HUDEP-2 (cell line): Measurements from ENCODE around the gene ZNF17.
"Not testable (repeated sequence)": the region's sequence is repeated elsewhere in the genome, so short reads cannot be mapped to it uniquely, and the experiment has no call there.

Experiments
- DNase-seq, 76 experiments: peaks; one replicate each; lab custom pipeline; 2025; ENCODE audit not compliant: unreplicated experiment in 76 of 76; lab: John Stamatoyannopoulos, UW

Gene ZNF17

DNA sequence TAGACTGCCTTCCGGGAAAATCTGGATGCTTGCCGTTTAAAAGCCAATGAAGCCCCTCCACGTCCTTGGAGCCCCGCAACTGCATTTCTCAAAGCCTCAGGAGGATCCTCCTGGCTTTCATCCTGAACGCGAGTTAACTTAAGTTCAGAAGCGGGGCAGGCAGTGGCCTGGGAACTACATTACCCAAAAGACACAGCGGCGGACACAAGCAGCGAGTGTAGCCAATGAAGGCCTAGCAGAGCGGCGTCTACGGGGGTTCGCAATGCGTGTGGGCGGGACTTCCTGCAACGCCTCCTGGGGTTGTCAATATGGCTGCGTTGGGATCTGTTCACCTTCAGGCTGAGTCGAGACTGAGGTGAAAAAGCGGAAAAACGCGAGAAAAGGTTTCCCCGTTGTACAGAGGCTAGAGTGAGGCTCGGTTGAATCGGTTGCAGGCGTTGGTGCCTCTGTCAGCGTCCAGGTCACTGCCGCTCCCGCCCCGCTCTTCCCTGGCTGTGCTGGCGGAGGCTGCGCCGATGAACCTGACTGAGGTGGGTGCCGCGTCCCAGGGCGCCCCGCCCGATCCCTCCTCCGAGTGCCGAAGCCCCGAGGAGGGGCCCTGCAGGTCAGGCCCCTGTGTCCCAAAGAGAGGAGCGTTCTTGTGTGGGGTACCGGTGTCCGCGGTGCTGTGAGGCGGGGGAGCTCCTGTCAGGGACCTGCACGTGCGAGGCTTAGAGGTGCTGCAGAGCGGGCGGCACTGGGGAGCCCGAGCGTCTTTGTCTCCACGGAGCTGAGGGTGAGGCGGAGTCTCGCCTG lies at the start of gene ZNF17:
TSS of gene ZNF17 (plus strand) at position 285 of the 795 bp plus-strand sequence. CDS start 2,455 bp downstream, outside the sequence.
- DNase-seq, result peak in 75 of 76 experiments; percentile 44 to 96 (median 90)

GRCh38 chr19:57362419-57362818 lies 48.5 kb upstream of the ZNF17 start:
- no peak for DNase-seq

DNA sequence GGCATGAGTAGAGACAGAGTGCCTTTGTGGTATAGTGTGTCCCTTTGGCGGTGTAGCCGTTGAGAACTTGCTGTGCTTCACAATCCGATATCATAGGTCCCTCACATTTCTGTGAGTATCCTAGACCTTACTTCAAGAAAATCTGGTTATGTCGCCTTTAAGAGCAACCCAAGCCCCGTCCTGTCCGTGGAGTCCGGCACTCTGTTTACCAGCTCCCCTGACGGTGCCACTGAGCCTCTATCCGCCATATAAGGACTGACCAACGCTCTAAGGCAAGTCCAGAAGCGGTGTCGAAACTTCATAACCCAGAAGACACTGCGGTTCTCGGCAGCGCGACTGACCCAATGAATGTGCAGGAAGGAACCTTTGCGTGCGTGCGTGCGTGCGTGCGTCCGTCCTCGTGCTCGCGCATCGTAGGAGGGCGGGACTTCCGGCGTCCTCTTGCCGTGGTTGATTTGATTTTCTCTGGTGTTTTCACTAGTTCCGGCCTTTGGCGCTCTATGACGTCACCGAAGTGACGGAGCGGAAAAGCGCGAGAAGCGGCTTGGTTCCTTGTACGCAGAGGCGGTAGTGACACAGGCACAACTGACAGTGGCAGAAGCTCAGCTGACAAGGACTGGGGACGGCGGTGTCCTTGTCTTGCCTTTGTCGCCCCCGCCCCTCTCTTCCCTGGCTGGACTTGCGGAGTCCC lies 47.8 kb upstream of the ZNF17 start, which contains the start of the genes TRAPPC2B and ZNF547:
TSS of gene TRAPPC2B (plus strand) at position 555 of the 691 bp plus-strand sequence. CDS start 1,283 bp downstream, outside the sequence.
TSS of gene ZNF547 (plus strand) at position 555 of the 691 bp plus-strand sequence. CDS start 5,005 bp downstream, outside the sequence.
- peak; percentile 81 to 100 (median 98) for DNase-seq

DNA sequence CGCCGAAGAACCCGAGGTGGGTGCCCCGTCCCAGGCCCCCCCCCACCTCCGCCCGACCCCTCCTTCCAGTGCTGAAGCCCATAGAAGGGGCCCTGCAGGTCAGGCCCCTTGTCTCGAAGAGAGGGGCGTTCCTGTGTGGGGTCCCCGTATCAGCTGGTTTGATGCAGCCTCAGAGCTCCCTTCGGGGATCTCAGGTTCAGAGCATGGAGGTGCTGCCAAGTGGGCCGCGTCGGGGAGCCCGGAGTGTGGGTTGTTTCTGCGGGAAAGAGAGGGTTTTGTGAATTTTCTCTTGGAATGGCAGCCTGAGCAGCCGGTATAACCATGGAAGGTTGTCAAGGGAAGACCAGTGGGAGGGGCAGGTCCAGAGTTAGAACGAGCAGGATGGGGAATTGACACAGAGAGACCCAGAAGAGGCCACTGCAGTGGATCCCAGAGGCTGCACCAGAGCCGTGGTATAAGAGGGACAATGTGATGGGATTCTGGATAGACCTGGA lies 47.2 kb upstream of the ZNF17 start:
- peak in 7 of 76 experiments; percentile 5 to 45 (median 22) for DNase-seq

DNA sequence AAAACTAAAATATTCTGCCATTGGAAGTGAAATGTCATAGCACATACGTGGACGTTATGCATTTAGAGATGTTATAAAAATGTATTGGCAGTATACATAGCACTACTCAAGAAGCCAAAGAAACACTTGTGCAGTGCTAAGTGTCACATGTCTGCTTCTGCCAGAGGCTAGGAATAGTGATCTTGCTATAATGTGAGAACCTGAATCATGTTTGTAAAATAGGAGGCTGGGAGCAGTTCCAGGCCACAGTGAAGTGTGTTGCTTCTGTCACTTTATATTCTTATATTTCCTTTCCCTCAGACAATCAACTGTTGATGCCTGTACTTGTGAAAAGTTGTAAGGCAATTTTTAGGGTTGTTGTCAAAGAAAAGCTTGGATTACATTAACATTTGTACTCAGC lies 44.2 kb upstream of the ZNF17 start:
- DNase-seq, result no peak

- DNase-seq, result no peak
Measured at GRCh38 chr19:57374179-57374578, 36.8 kb upstream of the ZNF17 start.

DNA sequence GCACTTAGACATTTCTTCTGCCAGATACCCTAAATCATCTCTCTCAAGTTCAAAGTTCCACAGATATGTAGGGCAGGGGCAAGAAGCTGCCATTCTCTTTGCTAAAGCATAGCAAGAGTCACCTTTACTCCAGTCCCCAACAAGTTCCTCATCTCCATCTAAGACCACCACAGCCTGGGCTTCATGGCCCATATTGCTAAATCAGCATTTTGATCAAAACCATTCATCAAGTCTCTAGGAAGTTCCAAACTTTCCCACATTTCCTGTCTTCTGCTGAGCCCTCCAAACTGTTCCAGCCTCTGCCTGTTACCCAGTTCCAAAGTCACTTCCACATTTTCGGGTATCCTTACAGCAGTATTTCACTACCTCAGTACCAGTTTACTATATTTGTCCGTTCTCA lies 36.3 kb upstream of the ZNF17 start:
- DNase-seq, result not testable (repeated sequence)

- DNase-seq, result no peak
Measured at GRCh38 chr19:57376151-57376550, 34.8 kb upstream of the ZNF17 start.

- DNase-seq, result no peak
Measured at GRCh38 chr19:57377498-57378146, 33.3 kb upstream of the ZNF17 start.

DNA sequence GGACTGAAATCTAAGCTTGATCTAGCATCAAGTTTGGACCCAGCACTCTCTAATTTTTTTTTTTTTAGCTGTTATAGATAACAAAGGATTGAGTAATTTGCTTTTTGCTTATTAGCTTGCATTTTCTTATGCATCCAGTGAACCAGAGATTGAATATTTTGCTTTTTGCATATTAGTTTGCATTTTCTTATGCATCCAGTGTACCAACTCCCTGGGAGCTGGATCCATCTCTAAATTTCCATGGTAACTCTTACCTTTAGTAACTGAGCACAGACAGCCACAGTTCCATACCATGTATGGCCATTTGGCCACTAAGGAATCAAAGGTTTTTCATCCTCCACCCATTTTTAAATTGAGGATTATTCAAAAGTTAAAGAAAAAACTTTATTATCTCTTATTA lies 30.0 kb upstream of the ZNF17 start:
- no peak for DNase-seq

DNA sequence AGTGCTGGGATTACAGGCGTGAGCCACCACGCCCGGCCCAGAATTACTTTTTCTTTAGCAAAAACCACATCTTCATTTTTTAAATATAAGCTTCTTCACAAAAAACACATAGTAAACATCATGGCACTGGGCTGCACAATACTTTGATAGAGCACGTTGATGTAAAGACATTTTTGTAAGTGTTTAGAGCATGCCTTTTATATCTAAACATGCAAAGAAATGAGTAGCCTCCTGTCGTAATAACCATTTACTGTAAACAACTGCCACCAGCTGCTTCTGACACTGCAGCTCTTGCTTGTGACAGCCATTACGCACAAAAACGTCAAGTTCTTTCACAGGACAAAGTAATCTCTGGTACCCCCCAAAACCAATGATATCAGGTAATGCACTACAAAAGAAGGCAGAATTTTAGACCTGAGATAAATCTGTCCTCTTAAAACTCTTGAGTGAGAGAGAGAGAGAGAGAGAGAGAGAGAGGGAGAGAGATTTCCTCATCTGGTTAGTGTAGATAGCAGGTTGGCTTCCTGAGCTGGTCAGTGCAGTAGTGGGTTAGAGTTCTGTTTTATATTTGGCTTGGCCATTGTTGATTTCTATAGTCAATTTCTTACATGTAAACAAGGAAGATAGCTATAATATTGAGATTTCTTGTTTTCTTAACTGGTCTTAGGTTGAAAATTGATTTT lies 28.0 kb upstream of the ZNF17 start:
- DNase-seq, result no peak

DNA sequence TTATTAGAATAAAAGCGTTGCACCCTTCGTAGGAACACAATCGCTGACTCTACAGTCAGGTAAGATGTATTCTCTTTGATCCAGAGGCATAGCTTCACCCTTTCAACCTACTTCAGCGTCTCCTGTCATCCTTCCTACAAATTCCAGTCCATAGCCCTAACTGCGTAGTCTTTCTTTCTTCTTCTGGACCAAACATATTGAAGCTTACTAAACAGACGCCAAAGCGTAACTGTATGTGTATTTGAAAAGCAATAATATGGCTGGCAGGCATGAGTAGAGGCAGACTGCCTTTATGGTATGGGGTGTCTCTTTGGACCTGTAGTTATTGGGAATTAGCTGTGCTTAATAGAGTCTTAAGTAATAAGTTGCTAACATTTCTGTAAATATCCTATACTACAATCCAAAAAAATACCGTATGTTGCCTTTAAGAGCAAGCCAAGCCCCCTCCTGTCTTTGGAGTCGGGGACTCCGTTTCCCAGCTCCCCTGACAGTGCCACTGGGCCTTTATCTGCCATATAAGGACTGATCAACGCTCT lies 21.7 kb upstream of the ZNF17 start:
- no peak for DNase-seq

GRCh38 chr19:57389730-57390598 lies 21.0 kb upstream of the ZNF17 start, which contains the start of gene ZNF548:
ZNF548 (plus strand) TSS chr19:57389854; CDS start chr19:57390100, 246 bp downstream.
- DNase-seq, result peak; percentile 53 to 99 (median 93)

GRCh38 chr19:57395710-57396109 lies 15.3 kb upstream of the ZNF17 start:
- no peak for DNase-seq

DNA sequence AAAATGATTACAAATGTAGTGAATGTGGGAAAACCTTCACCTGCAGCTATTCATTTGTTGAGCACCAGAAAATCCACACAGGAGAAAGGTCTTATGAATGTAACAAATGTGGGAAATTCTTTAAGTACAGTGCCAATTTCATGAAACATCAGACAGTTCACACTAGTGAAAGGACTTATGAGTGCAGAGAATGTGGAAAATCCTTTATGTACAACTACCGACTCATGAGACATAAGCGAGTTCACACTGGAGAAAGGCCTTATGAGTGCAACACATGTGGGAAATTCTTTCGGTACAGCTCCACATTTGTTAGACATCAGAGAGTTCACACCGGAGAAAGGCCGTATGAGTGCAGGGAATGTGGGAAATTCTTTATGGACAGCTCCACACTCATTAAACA lies 12.1 kb upstream of the ZNF17 start:
- no peak for DNase-seq

DNA sequence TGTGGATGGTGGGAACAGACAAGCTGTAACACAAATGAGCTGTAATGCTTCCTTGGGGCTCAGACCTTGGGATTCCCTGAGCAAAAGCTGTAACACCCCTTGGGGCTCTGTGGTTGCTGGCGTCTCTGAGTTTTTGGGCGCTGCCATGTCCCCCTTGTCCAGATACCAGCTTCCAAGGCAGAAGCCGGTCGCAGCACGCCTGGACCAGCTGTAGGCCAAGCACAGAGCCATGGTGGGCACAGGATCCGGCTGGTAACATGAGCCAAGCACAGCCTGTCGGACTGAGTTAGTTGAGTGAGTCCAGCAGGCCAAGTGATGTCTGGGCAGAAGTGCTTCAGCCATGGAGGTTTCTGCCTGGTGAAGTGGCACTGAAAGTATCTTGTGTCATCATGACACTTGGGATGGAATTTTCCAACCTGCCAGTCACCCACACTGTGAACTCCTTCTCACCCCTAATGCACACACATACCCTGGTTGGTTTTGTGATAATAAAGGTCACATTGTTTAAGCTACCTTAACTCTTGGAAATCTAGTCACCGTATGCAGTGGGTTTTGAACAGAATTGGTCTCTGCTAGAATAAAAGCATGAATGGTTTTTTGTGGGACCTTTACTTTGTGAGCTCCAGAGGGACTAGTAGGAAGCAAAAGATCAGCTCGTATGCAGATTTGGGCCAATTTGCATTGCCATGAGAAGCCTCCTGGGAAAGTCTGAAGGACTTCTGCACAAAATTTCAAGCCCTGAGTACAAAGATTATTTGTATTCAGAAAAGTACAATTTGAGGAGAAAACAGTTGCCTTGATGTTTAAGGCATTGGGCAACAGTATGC lies 7.0 kb upstream of the ZNF17 start:
- no peak for DNase-seq

DNA sequence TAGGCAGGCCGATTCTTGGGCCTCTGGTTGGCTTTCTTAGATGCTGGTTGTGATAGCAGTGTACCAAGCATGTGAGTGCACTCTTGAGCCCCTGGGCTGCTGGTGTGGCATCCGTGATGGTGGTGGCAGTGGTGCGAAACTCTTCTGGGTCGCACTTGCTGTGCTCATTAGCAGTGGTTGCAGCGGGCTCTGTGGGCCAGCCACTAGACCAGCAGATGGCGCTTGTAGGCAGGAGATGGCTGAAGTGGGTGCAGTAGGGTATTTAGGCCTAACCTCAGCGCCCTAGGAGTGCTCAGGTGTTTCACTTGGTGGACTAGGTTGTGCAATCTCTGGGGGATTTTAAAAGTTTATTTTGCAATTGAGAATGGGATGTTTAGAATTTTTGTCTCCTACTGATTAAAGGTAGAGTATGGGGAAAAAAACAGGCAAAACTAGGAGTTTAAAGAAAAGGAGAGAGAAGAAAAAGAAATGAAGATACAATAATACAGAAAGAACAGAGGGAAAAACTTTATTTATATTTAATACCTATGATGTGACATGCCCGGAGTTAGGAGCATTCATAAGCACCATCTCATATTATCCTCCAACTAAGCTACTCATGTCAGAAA lies 4.3 kb upstream of the ZNF17 start:
- DNase-seq, result peak in 66 of 76 experiments; percentile 3 to 74 (median 43)

DNA sequence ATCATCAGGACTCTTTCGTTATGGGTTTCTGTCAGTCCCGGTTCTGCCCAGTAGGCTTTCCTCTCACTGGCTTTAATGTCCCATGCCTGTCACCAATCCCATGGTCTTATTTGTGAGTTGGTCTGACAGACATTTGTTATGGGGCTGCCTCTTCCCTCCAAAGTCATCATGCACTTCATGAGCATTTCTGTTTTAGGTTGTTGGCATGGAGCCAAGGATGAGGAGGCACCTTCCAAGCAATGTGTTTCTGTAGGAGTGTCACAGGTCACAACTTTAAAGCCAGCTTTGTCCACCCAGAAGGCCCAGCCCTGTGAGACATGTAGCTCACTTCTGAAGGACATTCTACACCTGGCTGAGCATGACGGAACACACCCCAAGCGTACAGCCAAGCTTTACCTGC lies 8.5 kb downstream of the ZNF17 start:
- DNase-seq, result no peak
